ENCODE measurements around the gene POLR1A. TPM values are rescaled to one million over a fixed set of nuclear protein-coding genes. Genes with fewer than 3 reads are reported as not detected.

Gene POLR1A
- total RNA-seq, 1 experiment from 2014 or later: 62.7 TPM

DNA sequence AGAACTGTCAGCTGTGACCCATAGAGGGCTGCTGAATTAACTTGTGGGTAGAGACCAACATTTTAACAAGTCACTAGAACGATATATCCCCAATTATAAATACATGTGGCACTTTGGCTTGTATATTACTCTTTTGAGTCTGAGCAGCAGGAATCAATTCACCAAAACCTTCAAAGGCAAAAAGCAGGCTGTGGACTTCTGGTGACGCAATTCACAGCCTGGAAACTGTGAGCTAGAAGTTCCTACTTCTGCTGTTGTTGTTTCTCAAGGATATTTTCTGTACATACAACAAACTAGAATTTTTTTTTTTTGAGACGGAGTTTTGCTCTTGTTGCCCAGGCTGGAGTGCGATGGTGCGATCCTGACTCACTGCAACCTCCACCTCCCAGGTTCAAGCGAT lies 37.6 kb upstream of the POLR1A start:
- no peaks in the 10 kb centered on the region for H3K79me1 ChIP-seq (ENCODE audit: insufficient read depth, low read depth, low read length, poor library complexity, severe bottlenecking)
- H3K14ac ChIP-seq (ENCODE audit: insufficient read depth, low read length): no peak overlapping the region
- no peaks in the 10 kb centered on the region for H4K20me1 ChIP-seq (ENCODE audit: control insufficient read depth, insufficient read depth, insufficient read length)
- no peak overlapping the region for H2BK20ac ChIP-seq (ENCODE audit: low read depth, low read length, poor library complexity, severe bottlenecking)
- WGBS (ENCODE audit: extremely low coverage, insufficient read length, low lambda C conversion rate): no CpG with 5 or more reads among the region's 6 CpGs
- Mint-ChIP-seq H3K9me3 (no peaks in the 10 kb centered on the region), H3K36me3 (ENCODE audit: insufficient read depth in 1 of 3, low read depth in 3 of 3) (peaks cover 26 to 90% (median 49%) of the 10 kb centered on the region in 3 experiments; a peak in 6 of 7 replicates), H3K27ac (0 out of 7 replicates have a peak overlapping the region, but pooled peaks of 2 of the 3 experiments have one; percentile 14 to 63), H3K4me3 (no peak overlapping the region), H3K27me3 (ENCODE audit: low read depth) (no peaks in the 10 kb centered on the region; the same call in 1 of the 2 replicates), H3K4me1 (peaks cover 3 to 4% of the 10 kb centered on the region in 2 experiments; a peak in 1 of 4 replicates)
- H4K8ac ChIP-seq (replicated peaks; ENCODE audit: insufficient read length, low read depth, low read length): no peak overlapping the region
- H2BK12ac ChIP-seq (ENCODE audit: insufficient read length, low read depth, low read length): no peak overlapping the region
- no peak overlapping the region for H2AFZ ChIP-seq (ENCODE audit: low read length)
- H3K18ac ChIP-seq (ENCODE audit: insufficient read length, low read depth, low read length): no peak overlapping the region
- no peaks in the 10 kb centered on the region for H3K23me2 ChIP-seq (ENCODE audit: insufficient read length, low read depth, low read length, poor library complexity, severe bottlenecking)
- no peak overlapping the region for H3K23ac ChIP-seq (ENCODE audit: insufficient read length, low read depth, low read length)
- H2AK5ac ChIP-seq (ENCODE audit: insufficient read length, low read length): no peak overlapping the region
- no peaks in the 10 kb centered on the region for H3K27me3 ChIP-seq (ENCODE audit: insufficient read depth, low read length)
- H4K91ac ChIP-seq (ENCODE audit: insufficient read length, low read depth, low read length): no peak overlapping the region
- H3K4me2 ChIP-seq (ENCODE audit: insufficient read depth, insufficient read length, low read length): no peak overlapping the region
- no peak overlapping the region for H3T11ph ChIP-seq (ENCODE audit: low read length)
- no peak overlapping the region for H2BK120ac ChIP-seq (ENCODE audit: low read depth, low read length, poor library complexity, severe bottlenecking)
- no peak overlapping the region for H2BK15ac ChIP-seq (ENCODE audit: low read depth, low read length)
- H3K4ac ChIP-seq (ENCODE audit: low read depth, low read length): no peak overlapping the region
- H3K27ac ChIP-seq (ENCODE audit: insufficient read length, low read depth, low read length): no peak overlapping the region
- TF ChIP-seq, protein P1, sequence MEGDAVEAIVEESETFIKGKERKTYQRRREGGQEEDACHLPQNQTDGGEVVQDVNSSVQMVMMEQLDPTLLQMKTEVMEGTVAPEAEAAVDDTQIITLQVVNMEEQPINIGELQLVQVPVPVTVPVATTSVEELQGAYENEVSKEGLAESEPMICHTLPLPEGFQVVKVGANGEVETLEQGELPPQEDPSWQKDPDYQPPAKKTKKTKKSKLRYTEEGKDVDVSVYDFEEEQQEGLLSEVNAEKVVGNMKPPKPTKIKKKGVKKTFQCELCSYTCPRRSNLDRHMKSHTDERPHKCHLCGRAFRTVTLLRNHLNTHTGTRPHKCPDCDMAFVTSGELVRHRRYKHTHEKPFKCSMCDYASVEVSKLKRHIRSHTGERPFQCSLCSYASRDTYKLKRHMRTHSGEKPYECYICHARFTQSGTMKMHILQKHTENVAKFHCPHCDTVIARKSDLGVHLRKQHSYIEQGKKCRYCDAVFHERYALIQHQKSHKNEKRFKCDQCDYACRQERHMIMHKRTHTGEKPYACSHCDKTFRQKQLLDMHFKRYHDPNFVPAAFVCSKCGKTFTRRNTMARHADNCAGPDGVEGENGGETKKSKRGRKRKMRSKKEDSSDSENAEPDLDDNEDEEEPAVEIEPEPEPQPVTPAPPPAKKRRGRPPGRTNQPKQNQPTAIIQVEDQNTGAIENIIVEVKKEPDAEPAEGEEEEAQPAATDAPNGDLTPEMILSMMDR (conservative IDR thresholded peaks at IDR 0.05): no peak
- H3K9me3 ChIP-seq (ENCODE audit: control insufficient read depth, low read depth, low read length): no peaks in the 10 kb centered on the region
- no peak overlapping the region for H2BK5ac ChIP-seq (ENCODE audit: insufficient read length, low read length)
- H3K4me1 ChIP-seq (ENCODE audit: insufficient read depth, low read length): no peaks in the 10 kb centered on the region
- no peak overlapping the region for H4K5ac ChIP-seq (ENCODE audit: insufficient read length, low read depth, low read length)
- H3K9ac ChIP-seq (ENCODE audit: extremely low read depth, insufficient read length, low read length): no peak overlapping the region
- H3K56ac ChIP-seq (ENCODE audit: insufficient read length, low read depth, low read length): no peak overlapping the region
- H3K79me2 ChIP-seq (ENCODE audit: insufficient read depth, low read length): no peaks in the 10 kb centered on the region
- DNase-seq: no peak
